Prostate gland (tissue), 2 donors: ENCODE data around the gene GALNT16. TPM values are rescaled to one million over a fixed set of nuclear protein-coding genes. Genes with fewer than 3 reads are reported as not detected.

Source experiments
- DNase-seq: peaks from one replicate; pipeline ENCODE4 v3.0.0-alpha.2; 2019; ENCODE audit warnings: low spot score
- H3K27ac ChIP-seq, 2 donors: fragments of 200-600 bp; sonication (generic); 2 replicates each; pipeline ENCODE4 v1.5.1; 2017 to 2019
- H3K27me3 ChIP-seq: fragments of 200-600 bp; sonication (generic); replicated peaks from 2 replicates; pipeline ENCODE4 v1.5.1; 2019; ENCODE audit not compliant: insufficient read depth
- H3K36me3 ChIP-seq, 2 donors: fragments of 200-600 bp; sonication (generic); 1 replicate in 1 of 2; 2 replicates in 1 of 2; pipeline versions ENCODE4 v1.5.1 to v1.8.1; 2017 to 2019
- H3K4me1 ChIP-seq: fragments of 200-600 bp; sonication (generic); replicated peaks from 2 replicates; pipeline ENCODE4 v1.5.1; 2019
- H3K4me3 ChIP-seq, 2 donors: fragments of 200-600 bp; sonication (generic); 2 replicates each; pipeline ENCODE4 v1.5.1; 2017 to 2019
- H3K9me3 ChIP-seq: fragments of 200-600 bp; sonication (generic); 2 replicates; pipeline ENCODE4 v1.5.1; 2017
- POLR2A ChIP-seq: fragments of 450-650 bp; IDR thresholded peaks from one replicate; pipeline ENCODE4 v1.6.1; 2016; ENCODE audit warnings: antibody characterized with exemption, mild to moderate bottlenecking
- POLR2AphosphoS5 ChIP-seq: sonication (generic); formaldehyde crosslinking; IDR thresholded peaks from one replicate; pipeline ENCODE4 v1.6.1; 2017; ENCODE audit warnings: antibody characterized with exemption
- WGBS: methylation state at CpG from one replicate; pipeline ENCODE4 v1.1.5; 2018; 5-methylcytosine and 5-hydroxymethylcytosine counted together
- intact Hi-C: fragments of 100-400 bp; cut with DNase I; formaldehyde crosslinking; loops from one replicate; pipeline ENCODE4 v1.14.2; 2022
- total RNA-seq, 2 donors: library from RNA; depleted of rRNA; stranded (reverse); fragments of >200 nt; gene quantifications; one replicate each; pipeline ENCODE4 v1.1.0, GENCODE V29; 2016
- TF ChIP-seq, protein P1 (sequence below), 4 experiments: fragments of 200-600 bp in 2 of 4; fragments of 450-650 bp in 2 of 4; sonication (generic) in 2 of 4; IDR thresholded peaks; 1 replicate in 3 of 4; 2 replicates in 1 of 4; pipeline ENCODE4 v1.5.1; 2016 to 2019; ENCODE audit warnings: antibody characterized with exemption in 4 of 4, mild to moderate bottlenecking in 2 of 4, moderate library complexity in 2 of 4

Gene GALNT16
- total RNA-seq, 2 donors from 2014 or later = 2.0 to 6.9 TPM

DNA sequence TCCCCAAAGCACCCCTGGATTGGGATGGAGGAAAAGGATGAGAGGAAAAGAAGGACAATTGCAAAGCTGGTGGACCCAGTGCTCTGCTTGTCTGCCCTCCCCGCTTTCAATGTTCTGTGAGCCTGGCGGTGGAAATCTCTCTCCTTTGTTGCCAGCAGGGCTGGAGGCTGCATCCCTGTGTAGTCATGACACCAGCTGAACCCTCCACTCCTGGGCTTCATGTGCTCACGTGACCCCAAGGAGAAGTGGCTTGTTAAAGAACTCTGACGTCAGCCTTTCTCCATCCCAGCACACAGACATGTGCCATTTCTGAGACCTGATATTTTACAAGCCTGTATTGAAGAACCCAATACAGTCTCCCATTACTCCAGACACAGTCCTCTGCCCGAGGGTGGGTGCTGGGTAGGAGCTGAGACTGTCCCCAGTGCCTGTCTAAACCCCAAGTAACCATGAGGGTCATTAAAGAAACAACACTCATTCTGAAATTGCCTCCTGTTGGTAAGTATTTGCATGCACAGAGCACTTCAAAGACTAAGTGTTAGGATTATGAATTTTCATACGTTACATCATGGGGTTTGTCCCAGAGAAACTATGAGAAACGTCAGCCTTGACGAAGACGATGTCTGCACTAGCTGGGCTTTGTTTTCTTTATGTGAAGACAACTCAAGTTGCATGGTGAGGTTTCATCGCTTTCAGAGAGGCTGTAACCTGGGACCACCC lies 21.7 kb downstream of the GALNT16 start:
- H3K4me3 ChIP-seq = no peak overlapping the region
- no peaks in the 10 kb centered on the region for H3K27me3 ChIP-seq
- TF ChIP-seq, protein P1, sequence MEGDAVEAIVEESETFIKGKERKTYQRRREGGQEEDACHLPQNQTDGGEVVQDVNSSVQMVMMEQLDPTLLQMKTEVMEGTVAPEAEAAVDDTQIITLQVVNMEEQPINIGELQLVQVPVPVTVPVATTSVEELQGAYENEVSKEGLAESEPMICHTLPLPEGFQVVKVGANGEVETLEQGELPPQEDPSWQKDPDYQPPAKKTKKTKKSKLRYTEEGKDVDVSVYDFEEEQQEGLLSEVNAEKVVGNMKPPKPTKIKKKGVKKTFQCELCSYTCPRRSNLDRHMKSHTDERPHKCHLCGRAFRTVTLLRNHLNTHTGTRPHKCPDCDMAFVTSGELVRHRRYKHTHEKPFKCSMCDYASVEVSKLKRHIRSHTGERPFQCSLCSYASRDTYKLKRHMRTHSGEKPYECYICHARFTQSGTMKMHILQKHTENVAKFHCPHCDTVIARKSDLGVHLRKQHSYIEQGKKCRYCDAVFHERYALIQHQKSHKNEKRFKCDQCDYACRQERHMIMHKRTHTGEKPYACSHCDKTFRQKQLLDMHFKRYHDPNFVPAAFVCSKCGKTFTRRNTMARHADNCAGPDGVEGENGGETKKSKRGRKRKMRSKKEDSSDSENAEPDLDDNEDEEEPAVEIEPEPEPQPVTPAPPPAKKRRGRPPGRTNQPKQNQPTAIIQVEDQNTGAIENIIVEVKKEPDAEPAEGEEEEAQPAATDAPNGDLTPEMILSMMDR (IDR thresholded peaks at IDR 0.05) = no peak
- TF ChIP-seq POLR2AphosphoS5 = no peak
- no peaks in the 10 kb centered on the region for H3K36me3 ChIP-seq
- DNase-seq = no peak
- 78% methylated on average over 10 of the region's 10 CpGs for WGBS
- H3K4me1 ChIP-seq = no peaks in the 10 kb centered on the region
- no peak overlapping the region for H3K27ac ChIP-seq
- intact Hi-C loops = no loop called here
- no peaks in the 10 kb centered on the region for H3K9me3 ChIP-seq

DNA sequence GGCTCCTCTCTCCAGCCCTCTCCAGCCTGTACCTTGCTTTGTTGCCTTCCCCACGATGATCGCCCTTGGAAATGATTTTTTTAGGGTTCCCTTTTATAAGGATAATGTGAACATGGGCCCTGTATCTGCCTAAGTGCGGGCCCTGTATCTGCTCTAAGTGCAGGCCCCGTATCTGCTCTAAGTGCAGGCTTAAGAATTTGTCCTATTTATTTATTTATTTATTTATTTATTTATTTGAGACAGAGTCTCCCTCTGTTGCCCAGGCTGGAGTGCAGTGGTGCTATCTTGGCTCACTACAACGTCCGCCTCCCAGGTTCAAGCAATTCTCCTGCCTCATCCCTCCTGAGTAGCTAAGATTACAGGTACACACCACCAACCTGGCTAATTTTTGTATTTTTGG lies 22.5 kb downstream of the GALNT16 start:
- H3K9me3 ChIP-seq = no peaks in the 10 kb centered on the region
- no peak overlapping the region for H3K27ac ChIP-seq
- TF ChIP-seq, protein P1 (IDR thresholded peaks at IDR 0.05) = no peak
- TF ChIP-seq POLR2A (no peak), POLR2AphosphoS5 (no peak)
- no peak for DNase-seq
- H3K36me3 ChIP-seq = no peaks in the 10 kb centered on the region
- H3K4me1 ChIP-seq = no peaks in the 10 kb centered on the region
- H3K4me3 ChIP-seq = no peak overlapping the region
- intact Hi-C loops = no loop called here
- no peaks in the 10 kb centered on the region for H3K27me3 ChIP-seq
- WGBS = 95% methylated on average over 6 of the region's 6 CpGs

DNA sequence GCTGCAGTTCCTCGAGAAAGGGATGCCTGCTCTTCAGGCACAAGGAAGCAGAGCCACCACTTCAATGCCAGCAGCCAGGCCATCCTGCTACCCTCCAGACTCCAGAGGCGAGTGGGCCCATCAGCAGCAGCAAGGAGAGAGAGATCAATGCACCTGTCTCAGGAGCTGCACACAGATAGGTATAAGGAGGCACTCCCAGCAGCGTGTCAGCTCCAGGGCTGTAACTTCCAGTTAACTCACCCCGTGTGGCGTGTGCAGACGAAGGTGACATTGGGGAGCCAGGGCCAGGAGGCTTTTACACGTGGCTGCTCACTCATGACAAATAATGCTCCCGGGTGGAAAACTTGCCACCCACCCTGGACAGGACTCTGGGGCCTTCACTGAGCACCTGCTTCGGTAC lies 24.2 kb downstream of the GALNT16 start:
- Histone ChIP-seq H3K4me3 (no peak overlapping the region), H3K36me3 (no peaks in the 10 kb centered on the region), H3K27me3 (no peaks in the 10 kb centered on the region), H3K27ac (no peak overlapping the region), H3K4me1 (no peaks in the 10 kb centered on the region), H3K9me3 (no peaks in the 10 kb centered on the region)
- WGBS = 81% methylated on average over 9 of the region's 9 CpGs
- DNase-seq = no peak
- TF ChIP-seq POLR2AphosphoS5 (no peak), POLR2A (no peak)
- TF ChIP-seq, protein P1 (IDR thresholded peaks at IDR 0.05) = no peak
- intact Hi-C loops = no loop called here

DNA sequence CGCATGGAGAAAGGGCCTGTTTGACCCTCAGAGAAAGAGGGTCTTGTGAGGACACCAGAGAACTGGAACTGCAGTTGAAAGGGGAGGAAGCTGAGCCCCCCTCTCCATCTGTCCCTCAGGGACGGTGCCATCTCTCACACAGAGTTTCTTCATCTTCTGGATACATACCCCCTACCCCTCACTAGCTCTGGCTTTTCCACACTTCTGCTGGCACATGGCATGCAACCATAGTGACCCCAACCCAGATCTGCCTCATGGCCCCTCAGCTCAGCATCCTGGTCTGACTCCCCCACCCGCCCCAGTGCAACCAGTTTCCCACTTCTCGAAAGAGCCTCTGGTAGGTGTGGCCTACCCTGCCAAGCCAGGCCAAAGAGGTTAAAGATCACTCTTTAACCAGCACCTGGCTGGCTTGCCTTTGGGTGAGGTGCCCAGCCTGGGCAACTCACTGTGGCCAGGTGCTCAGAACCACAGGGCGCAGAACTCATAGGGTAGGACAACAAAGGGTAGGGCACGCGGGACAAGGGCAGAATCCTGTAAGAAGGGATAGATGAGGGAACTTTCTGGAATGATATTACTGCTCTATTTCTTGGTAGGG lies 25.8 kb downstream of the GALNT16 start:
- no peaks in the 10 kb centered on the region for H3K9me3 ChIP-seq
- H3K4me1 ChIP-seq = no peaks in the 10 kb centered on the region
- H3K27me3 ChIP-seq = no peaks in the 10 kb centered on the region
- intact Hi-C loops = no loop called here
- no peaks in the 10 kb centered on the region for H3K36me3 ChIP-seq
- H3K27ac ChIP-seq = no peak overlapping the region
- WGBS = 76% methylated on average over 7 of the region's 7 CpGs
- TF ChIP-seq, protein P1 (IDR thresholded peaks at IDR 0.05) = no peak
- TF ChIP-seq POLR2AphosphoS5 = no peak
- no peak for TF ChIP-seq POLR2A
- H3K4me3 ChIP-seq = no peak overlapping the region
- DNase-seq = no peak
